Stomach smooth muscle (tissue), 2 donors: ENCODE results near the gene QSOX2.

Experiments
- H3K27ac ChIP-seq: one replicate; pipeline ENCODE4 v1.7.0; 2013; ENCODE audit warnings: mild to moderate bottlenecking, low read length, inconsistent platforms
- H3K27me3 ChIP-seq, 2 donors: one replicate each; pipeline ENCODE4 v1.7.0; 2013; ENCODE audit warnings: low read length in 2 of 2; ENCODE audit not compliant: insufficient read depth in 2 of 2, control insufficient read depth in 1 of 2
- H3K36me3 ChIP-seq, 2 donors: one replicate each; pipeline ENCODE4 v1.7.0; 2013; ENCODE audit warnings: low read length in 2 of 2; ENCODE audit not compliant: control insufficient read depth in 2 of 2, insufficient read depth in 2 of 2
- H3K4me1 ChIP-seq: one replicate; pipeline ENCODE4 v1.7.0; 2013; ENCODE audit warnings: low read length; ENCODE audit not compliant: control insufficient read depth, insufficient read depth
- H3K4me3 ChIP-seq, 2 donors: one replicate each; pipeline ENCODE4 v1.7.0; 2013; ENCODE audit warnings: low read length in 2 of 2
- H3K9ac ChIP-seq, 2 donors: one replicate each; pipeline ENCODE4 v1.7.0; 2013; ENCODE audit warnings: low read length in 2 of 2, mild to moderate bottlenecking in 1 of 2
- H3K9me3 ChIP-seq, 2 donors: one replicate each; pipeline ENCODE4 v1.7.0; 2013; ENCODE audit warnings: low read length in 2 of 2; ENCODE audit not compliant: control insufficient read depth in 2 of 2
- donor health status: healthy.
- donor health status: Pancreatic carcinoma.

The QSOX2 gene

GRCh38 chr9:136233411-136233810 is 12.2 kb downstream of the QSOX2 start:
- no peaks in the 10 kb centered on the region for H3K4me1 ChIP-seq
- peaks cover 0 to 8% of the 10 kb centered on the region in 2 donors for H3K36me3 ChIP-seq
- H3K9ac ChIP-seq, result no peak overlapping the region
- no peaks in the 10 kb centered on the region for H3K9me3 ChIP-seq
- H3K27me3 ChIP-seq, result no peaks in the 10 kb centered on the region
- H3K4me3 ChIP-seq, result no peak overlapping the region
- no peak overlapping the region for H3K27ac ChIP-seq

GRCh38 chr9:136232969-136233368 is 12.6 kb downstream of the QSOX2 start:
- H3K36me3 ChIP-seq, result peaks cover 0 to 8% of the 10 kb centered on the region in 2 donors

GRCh38 chr9:136231478-136232297 is 13.9 kb downstream of the QSOX2 start:
- Histone ChIP-seq H3K4me3 (no peak overlapping the region), H3K4me1 (no peaks in the 10 kb centered on the region), H3K27ac (no peak overlapping the region), H3K9ac (no peak overlapping the region), H3K27me3 (no peaks in the 10 kb centered on the region), H3K9me3 (no peaks in the 10 kb centered on the region), H3K36me3 (peaks cover 0 to 8% of the 10 kb centered on the region in 2 donors)

More at GRCh38 chr9:136232969-136233368, 12.6 kb downstream of the QSOX2 start:
- no peak overlapping the region for H3K9ac ChIP-seq
- H3K27ac ChIP-seq, result no peak overlapping the region
- no peaks in the 10 kb centered on the region for H3K9me3 ChIP-seq
- H3K4me3 ChIP-seq, result no peak overlapping the region
- no peaks in the 10 kb centered on the region for H3K4me1 ChIP-seq
- no peaks in the 10 kb centered on the region for H3K27me3 ChIP-seq

GRCh38 chr9:136230773-136231172 is 14.8 kb downstream of the QSOX2 start:
- Histone ChIP-seq H3K27me3 (no peaks in the 10 kb centered on the region), H3K27ac (no peak overlapping the region), H3K9me3 (no peaks in the 10 kb centered on the region), H3K4me1 (no peaks in the 10 kb centered on the region), H3K4me3 (no peak overlapping the region), H3K9ac (no peak overlapping the region), H3K36me3 (peaks cover 0 to 8% of the 10 kb centered on the region in 2 donors)

- Histone ChIP-seq H3K27ac (no peak overlapping the region), H3K9ac (no peak overlapping the region), H3K9me3 (no peaks in the 10 kb centered on the region), H3K36me3 (peaks cover 0 to 9% of the 10 kb centered on the region in 2 donors), H3K27me3 (no peaks in the 10 kb centered on the region), H3K4me1 (no peaks in the 10 kb centered on the region), H3K4me3 (no peak overlapping the region)
These were observed 15.2 kb downstream of the QSOX2 start for GRCh38 chr9:136230365-136230764.

- Histone ChIP-seq H3K27me3 (no peaks in the 10 kb centered on the region), H3K4me3 (no peak overlapping the region), H3K4me1 (no peaks in the 10 kb centered on the region), H3K27ac (no peak overlapping the region), H3K36me3 (peaks cover 0 to 7% of the 10 kb centered on the region in 2 donors), H3K9me3 (no peaks in the 10 kb centered on the region), H3K9ac (no peak overlapping the region)
These were observed 16.2 kb downstream of the QSOX2 start for GRCh38 chr9:136229096-136230065.

GRCh38 chr9:136228107-136228875 is 17.3 kb downstream of the QSOX2 start:
- no peaks in the 10 kb centered on the region for H3K4me1 ChIP-seq
- H3K27ac ChIP-seq, result no peak overlapping the region
- H3K9ac ChIP-seq, result no peak overlapping the region
- no peaks in the 10 kb centered on the region for H3K27me3 ChIP-seq
- H3K9me3 ChIP-seq, result no peaks in the 10 kb centered on the region
- peaks cover 3 to 14% of the 10 kb centered on the region in 2 donors for H3K36me3 ChIP-seq
- no peak overlapping the region for H3K4me3 ChIP-seq

- H3K36me3 ChIP-seq, result peaks cover 9 to 16% of the 10 kb centered on the region in 2 donors
- H3K9ac ChIP-seq, result no peak overlapping the region
These were observed 18.8 kb downstream of the QSOX2 start for GRCh38 chr9:136226680-136227407.

DNA sequence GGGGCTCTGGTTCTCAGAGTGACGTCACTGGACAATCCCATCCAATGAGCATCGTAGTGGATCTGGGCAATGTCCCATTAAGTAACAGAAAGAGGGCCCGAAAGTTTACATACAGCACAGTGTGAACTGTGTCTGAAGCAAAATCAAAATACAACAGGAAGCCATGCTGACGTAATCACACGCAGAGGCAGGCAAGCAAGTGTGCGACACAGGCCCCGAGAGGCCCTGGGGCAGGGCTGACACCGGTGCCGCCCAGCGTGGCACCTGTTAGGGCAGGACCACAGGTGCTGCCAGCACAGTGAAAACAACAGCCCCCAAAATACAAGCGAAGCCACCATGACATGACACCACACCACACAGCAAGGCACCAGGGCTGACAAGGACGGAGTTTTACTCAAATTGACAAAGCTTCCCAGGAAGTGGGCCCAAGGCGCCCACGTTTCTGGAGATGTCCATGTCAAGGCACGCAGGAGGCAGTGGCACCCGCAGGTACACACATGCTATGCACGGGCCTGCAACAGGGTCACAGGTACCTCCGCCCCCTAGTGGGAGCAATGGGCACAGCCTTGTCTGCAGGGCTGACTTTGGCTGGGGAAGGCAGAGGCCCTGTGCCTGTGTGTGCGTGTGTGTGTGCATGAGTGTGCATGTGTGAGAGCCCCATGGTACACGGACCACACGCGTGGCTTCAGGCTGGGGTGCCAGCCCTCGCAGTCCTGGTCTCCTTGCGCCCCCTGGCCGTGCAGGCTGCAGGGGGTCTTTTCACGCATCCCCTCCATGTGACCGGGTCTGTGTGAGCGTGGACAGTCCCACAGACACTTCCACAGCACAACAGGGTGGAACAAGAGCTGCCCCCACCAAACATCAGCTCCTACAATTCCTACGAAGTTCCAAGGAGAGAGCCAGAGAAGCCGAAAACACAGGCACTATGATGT is 19.6 kb downstream of the QSOX2 start:
- H3K27me3 ChIP-seq, result no peaks in the 10 kb centered on the region
- H3K4me1 ChIP-seq, result no peaks in the 10 kb centered on the region
- H3K27ac ChIP-seq, result no peak overlapping the region
- no peak overlapping the region for H3K9ac ChIP-seq
- H3K4me3 ChIP-seq, result no peak overlapping the region
- no peaks in the 10 kb centered on the region for H3K9me3 ChIP-seq
- peaks cover 11 to 22% of the 10 kb centered on the region in 2 donors for H3K36me3 ChIP-seq

More at GRCh38 chr9:136226680-136227407, 18.8 kb downstream of the QSOX2 start:
- H3K27me3 ChIP-seq, result no peaks in the 10 kb centered on the region
- H3K4me3 ChIP-seq, result no peak overlapping the region
- no peak overlapping the region for H3K27ac ChIP-seq
- H3K4me1 ChIP-seq, result no peaks in the 10 kb centered on the region
- no peaks in the 10 kb centered on the region for H3K9me3 ChIP-seq
